Activated CD8-positive, alpha-beta memory T cell treated with anti-CD3 and anti-CD28 coated beads, Interleukin-2, amount 50 U/mL, for 24 hours (primary cell): ENCODE measurements around the gene KRTAP10-1.
"Not testable (repeated sequence)": the region's sequence is repeated elsewhere in the genome, so short reads cannot be mapped to it uniquely, and the experiment has no call there.

Source experiments
- DNase-seq: peaks from one replicate; pipeline ENCODE4 v3.0.0-alpha.2; 2020; ENCODE audit errors: extremely low read depth

Gene KRTAP10-1

DNA sequence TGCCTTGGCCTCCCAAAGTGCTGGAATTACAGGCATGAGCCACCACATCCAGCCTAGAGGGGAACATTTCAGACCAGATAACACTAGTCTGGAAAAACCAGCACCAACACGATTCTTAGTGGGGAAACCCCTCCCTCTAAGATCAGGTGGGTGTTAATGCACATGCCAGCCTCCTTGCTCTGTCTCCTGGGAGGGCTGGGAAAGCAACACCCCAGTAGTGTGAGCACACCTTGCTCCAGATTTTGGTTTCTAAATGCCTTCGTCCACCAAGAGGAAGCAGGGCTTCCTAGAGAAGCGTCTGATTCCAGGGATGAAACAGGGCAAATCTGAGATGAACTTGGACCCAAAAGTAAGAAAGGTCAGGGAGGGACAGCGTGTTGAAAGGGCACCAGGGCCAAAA is 31.3 kb upstream of the KRTAP10-1 start:
- DNase-seq: no peak

DNA sequence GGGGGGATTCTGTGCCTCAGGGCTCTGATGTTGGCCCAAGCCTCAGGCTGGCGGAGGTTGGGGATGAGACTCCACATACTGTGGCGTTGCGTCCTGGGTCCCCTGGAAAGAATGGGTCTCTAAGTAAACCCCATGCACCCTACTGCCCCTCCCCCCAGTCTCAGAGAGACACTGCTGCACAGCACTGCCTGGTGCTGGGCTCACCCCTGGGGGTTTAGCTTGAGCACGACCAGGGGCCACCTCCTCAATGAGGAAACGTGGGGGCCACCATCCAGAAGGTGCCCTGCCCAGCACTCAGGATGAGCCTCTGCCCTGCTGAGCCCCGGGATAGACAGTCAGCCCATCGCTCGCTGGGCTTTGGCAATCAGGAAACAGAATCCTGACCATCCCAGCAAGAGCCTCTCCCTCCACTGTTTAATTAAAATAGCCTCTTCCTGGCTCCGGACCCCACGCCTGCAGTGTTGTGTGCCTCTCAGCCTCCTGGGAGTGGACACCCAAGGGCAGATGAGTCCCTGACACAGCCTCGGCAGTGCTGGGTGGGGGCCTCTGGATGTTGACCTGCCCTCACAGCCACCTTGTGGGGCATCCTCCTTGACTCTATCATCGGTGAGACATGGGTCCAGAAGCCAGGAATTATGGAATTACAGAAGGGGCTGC is 30.0 kb upstream of the KRTAP10-1 start:
- no peak for DNase-seq

DNA sequence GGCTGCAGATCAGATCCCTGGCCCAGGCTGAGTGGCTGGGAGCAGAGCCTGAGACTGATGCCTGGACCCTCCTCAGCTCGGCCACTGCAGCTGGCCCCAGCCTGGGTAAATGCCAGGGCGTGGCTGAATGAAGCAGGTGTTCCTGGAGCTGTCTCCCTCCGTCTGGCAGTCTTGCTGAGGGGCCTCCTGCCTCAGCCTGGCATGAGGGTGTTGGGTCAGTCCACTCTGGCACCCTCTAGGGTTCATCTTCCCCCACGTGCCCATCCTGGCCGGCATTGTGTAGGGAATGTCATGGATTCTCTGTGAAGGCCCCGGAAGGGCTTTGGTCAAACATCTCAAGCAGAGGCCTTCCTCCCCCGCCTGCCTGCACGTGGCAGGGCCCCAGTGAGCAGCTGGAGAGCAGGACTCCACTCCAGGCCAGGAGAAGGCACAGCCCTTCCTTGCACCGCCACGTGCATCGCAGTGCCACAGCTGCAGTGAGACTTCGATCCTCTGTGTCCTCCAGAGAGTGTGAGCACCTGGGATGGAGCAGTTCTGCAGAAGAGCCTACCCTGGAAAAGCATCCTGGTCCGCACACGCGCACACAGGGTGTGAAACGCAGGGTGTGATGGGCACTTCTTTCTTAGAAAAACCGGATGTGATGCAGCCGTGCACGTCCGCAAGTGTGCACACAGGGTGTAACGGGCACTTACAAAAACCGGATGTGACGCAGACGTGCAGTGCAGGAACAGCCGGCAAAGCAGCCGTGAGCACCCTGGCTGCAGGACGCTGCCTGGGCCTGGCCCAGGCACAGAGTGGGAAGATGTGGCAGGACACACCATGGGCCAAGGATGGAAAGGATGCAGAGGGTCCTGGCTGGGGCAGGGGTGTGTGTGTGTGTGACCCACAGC is 28.9 kb upstream of the KRTAP10-1 start:
- DNase-seq: no peak

DNA sequence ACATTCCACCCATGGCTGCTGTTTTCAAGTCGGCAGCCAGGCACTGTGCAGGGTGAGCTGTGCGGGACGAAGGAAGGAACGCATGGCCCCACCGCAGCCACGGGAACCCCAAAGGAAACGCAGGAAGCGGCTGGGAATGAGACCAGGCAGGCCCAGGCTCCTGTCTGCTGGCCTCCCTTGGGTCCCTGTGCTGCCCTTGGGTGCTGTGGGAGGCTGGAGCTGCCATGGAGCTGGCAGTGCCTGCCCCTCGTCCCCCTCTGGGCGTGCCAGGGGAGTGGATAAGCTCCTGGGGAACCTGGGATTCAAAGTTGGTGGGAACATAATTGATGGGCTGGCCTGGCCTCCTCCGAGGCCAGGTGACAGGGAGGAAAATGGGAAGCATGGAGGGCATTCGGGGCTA is 28.3 kb upstream of the KRTAP10-1 start:
- DNase-seq: no peak

DNA sequence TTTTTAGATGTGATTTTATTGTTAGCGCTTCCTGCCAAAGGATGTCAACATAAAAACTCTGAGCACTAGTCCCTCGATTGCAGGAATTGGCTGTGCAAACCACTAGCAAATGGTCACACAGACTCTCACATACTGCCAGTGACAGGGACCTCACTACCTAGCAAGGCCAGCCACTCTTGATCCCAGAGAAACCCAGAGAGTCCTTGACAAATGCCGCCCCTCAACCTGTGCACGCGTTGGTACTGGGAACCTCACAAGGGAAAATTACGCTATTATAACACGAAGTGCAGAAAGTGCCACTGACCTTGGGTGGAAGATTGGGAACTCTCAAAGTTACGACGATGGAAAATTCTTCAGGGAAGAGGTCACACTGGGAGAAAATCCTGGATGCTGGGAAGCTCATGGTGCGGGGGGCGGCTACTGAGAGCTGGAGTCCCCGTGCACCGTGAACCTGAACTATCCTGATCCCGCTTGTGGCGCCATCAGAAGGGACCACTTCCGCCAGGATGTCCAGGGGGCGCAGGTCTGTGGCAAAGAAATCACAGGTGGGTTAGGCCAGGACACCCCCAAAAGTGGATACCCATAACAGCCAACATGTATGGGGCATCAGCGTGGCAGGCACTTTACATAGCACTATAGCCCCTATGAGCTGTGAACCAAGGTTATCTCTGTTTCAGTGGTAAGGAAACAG is 27.6 kb upstream of the KRTAP10-1 start:
- DNase-seq: no peak

DNA sequence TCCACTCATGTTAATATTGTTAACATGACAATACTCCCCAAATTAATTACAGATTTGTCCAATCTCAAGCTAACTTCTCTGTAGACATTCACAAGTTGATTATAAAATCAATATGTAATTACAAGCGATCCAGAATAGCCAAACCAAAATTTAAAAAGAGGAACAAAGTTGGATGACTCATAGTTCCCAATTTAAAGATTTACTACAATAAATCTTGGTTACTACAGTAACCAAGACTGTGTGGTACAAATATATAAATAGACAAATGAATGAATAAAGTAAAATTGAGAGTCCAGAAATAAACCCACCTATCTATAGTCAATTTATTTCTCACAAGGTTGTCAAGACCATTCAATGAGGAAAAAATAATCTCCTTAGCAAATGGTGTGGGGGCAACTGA is 26.4 kb upstream of the KRTAP10-1 start:
- DNase-seq: no peak

DNA sequence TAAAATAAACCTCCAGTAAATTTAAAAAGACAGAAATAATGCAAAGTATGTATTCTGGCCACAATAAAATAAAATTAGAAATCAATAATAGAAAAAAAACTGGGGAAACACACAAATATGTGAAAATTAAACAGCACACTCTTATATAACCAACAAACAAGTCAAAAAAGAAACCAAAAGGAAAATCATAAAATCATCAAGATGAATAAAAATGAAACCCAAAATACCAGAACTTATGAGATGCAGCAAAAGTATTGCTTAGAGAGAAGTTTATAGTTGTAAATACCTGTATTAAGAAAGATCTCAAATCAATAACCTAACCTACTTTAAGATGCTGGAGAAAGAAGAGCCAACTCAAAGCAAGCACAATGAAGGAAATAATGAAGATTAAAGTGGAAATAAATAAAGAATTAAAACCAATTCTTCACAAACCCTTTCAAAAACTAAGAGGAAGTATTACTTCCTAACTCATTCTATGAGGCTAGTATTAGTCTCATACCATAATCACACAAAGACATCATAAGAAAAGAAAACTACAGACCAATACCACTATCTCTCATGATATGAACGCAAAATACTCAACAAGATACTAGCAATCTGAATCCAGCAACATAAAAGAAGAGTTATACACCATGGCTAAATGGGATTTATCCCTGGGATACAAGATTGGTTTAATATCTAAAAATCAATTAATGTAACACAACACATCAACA is 25.0 kb upstream of the KRTAP10-1 start:
- no peak for DNase-seq

DNA sequence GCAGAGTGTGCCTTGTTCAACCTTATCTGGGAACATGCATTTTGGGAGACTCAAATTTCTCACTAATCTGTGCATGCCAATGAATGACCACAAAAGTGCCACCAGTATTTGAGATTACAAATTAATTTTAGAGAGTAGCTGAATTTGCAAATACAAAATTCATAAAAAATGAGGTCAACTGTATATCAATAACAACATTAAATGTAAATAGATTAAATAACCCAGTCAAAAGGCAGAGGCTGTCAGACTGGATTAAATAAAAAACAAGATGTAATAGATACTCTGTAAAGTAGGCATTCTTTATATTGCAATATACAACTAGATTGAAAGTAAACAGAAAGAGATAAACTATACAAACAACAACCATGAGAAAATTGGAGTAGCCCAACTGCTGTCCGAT is 24.1 kb upstream of the KRTAP10-1 start:
- DNase-seq: no peak

DNA sequence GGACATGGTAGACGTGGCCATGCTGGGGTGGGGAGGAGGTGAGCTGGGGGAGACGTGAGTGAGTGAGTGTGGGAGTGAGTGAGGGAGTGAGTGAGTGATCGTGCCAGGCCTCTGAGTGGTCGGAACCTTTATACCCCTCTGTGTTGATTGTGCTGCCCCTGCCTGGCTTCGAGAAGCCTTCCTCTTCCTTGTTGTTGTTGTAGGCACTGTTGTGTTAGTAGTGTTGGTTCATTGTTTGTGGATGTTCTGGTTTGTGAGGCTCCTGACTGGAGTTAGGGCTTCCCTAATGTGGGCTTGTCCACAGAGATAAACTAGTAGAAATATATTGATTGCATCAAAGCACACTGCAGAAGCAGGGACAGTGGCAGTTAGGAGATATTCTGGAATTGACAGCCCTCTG is 18.7 kb upstream of the KRTAP10-1 start, which contains the start of gene KRTAP10-3:
KRTAP10-3 (minus strand) TSS at position 101 of the 400 bp plus-strand sequence; CDS start at position 21, 80 bp downstream.
- DNase-seq: no peak

DNA sequence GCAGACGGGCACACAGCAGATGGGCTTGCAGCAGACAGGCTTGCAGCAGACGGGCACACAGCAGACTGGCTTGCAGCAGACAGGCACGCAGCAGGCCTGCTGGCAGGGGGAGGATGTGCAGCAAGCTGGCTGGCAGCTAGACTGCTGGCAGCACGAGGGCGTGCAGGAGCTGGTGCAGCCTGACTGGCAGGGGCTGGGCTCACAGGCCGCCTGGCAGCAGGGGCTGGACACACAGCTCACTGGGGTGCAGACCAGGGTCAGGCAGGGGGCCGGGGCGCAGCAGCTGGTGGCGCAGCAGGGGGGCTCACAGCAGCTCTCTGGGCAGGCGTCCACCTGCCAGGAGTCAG is 18.3 kb upstream of the KRTAP10-1 start:
- DNase-seq: not testable (repeated sequence)

DNA sequence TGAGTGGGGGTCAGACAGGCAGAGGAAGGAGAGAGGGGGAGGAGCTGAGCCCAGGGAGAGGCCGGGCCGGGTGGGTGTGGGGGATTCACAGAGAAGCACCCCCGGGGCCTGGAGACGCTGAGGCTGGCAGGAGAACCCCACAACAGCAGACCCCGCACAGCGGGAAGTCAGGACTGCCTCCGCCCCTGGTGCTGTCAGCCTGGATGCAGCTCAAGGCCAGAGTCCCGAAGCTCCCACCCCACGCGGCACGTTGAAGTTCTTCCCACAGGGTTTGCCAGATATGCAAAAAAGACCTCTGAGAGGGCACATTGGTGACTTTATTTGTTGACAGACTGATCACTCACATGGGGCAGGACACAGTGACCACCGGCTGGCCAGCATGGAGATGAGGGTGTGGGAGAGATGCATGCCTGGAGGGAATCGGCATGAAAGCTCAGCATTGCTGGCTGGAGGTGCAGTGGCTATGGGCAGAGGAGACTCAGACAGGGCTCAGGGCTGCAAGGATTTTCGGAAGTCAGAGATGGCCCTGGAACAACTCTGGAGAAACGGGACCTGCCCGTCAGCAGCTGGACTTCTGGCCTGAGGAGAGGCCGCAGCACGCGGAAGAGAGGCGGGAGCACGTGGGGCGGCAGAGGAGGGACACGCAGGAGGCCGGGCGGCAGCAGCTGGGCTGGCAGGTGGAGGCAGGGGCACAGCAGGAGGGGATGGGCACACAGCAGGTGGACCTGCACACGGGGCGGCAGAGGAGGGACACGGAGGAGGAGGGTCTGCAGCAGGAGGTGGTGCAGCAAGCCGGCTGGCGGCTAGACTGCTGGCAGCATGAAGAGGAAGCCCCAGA is 17.7 kb upstream of the KRTAP10-1 start:
- no peak for DNase-seq

DNA sequence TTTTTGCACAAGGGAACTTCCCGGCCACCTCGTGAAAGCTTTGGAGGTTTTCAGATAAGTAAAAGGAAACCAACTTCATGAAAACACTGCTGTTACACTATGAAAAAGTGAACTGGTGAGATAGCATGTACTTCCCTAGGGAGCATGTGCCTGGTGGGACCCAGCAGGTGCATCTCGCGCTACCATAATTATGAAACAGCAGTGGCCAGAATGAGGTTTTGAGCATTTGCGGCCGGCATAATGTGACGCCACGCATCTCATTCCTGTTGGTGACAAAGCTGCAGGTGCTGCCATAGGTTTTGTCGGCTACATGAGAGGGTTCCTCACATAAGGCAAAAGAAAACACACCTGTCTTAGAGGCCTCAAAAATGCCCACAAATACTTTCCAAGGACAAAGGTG is 16.9 kb upstream of the KRTAP10-1 start:
- no peak for DNase-seq

DNA sequence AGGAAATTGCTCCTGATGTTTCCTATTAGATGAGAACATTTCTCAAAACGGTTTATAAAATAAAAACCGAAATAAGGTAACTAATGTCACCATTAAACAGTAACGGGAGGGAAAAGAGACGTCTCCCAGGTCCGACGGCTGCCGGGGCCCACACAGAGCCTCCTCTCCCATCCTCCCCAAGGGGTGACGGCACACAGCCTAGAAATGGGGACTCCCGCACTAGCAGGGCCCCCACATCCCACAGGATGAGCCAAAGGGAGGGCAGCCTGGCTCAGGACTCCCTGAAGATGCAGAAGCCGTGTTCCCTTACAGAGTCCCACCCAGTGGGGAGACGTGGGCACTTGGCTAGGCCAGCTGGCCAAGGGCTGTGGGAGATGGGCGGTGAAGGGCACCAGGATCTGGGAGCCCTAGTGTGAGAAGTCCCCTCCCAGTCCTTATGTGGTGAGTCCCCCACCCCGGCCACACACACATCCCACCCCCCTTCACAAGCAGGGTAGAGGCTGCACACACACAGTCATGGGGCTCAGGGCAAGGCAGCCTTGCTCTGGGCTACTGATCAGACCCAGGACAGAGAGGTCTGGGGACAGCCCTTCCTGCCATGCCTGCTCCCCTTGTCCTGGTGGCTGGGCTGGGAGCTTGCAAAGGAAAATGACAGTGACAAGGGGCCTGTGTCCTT is 15.3 kb upstream of the KRTAP10-1 start:
- no peak for DNase-seq

DNA sequence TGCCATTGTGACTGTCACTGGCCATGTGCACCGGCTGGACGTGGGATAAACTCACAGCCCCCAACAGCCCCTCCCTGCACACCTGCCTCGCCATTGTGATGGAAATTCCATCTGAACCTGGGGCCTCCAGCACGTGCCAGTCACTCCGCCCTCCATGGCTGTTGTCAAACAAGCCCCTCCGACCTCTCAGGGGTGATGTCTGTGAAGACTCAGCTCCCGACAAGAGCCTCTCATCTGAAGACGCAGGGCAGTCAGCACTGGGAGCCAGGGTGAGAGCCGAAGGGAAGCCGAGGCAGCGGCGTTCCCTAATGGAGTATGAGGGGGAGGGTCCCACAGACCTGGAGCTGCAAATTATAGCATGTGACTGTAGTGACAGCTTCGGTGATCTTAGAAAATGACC is 12.7 kb upstream of the KRTAP10-1 start:
- DNase-seq: no peak

DNA sequence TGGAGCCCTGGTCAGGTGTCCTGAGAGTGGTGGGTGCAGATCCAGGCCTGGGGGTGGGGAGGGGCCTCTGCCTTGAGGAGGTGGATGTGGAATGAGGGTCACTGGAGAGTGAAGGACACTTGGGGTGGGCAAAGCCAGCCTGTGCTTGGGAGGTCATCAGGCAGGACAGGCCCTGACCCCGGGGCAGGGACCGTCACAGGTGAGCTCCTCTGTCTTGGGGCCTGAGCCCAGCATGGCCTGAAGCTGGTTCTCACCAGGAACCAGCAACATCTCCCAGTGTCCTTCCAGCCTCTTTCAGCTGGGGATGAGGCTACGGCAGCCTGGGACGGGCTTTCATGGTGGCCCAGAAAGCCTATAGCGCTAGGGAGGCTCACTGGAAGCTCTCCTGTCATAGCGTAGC is 12.1 kb upstream of the KRTAP10-1 start:
- no peak for DNase-seq

DNA sequence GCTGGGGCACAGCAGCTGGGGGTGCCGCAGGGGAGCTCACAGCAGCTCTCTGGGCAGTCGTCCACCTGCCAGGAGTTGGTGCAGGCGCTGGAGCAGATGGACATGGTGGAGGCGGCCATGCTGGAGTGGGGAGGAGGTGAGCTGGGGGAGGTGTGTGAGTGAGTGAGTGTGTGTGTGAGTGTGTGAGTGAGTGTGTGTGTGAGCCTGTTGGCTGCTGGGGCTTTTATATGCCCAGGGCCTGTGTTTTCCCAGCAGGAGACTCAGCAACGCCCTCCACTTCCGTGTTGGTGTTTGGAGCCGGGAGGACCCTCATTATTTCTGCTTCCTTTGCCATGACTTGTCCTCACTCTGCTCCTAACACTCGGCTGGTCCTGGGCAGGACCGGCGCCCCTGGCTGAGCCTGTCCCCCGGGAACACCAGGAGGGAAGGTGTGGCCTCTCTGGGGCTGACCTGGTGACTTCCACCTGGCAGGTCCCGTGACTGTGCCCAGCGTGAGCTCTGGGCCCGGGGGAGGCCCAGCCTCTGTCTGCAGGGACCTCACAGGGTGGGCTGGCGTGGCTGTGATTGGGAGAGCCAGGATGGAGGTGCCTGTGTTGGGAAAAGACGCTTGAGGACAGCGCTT is 11.5 kb upstream of the KRTAP10-1 start, which contains the start of gene KRTAP10-2:
KRTAP10-2 (minus strand) TSS at position 166 of the 622 bp plus-strand sequence; CDS start at position 119, 47 bp downstream.
- no peak for DNase-seq

DNA sequence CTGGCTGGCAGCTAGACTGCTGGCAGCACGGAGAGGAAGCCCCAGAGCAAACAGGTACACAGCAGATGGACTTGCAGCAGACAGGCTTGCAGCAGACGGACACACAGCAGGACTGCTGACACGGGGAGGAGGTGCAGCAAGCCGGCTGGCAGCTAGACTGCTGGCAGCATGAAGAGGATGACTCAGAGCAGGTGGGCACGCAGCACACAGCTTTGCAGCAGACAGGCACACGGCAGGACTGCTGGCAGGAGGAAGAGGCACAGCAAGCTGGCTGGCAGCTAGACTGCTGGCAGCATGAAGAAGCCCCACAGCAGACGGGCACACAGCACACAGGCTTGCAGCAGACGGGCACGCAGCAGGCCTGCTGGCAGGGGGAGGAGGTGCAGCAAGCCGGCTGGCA is 10.8 kb upstream of the KRTAP10-1 start:
- DNase-seq: no peak

DNA sequence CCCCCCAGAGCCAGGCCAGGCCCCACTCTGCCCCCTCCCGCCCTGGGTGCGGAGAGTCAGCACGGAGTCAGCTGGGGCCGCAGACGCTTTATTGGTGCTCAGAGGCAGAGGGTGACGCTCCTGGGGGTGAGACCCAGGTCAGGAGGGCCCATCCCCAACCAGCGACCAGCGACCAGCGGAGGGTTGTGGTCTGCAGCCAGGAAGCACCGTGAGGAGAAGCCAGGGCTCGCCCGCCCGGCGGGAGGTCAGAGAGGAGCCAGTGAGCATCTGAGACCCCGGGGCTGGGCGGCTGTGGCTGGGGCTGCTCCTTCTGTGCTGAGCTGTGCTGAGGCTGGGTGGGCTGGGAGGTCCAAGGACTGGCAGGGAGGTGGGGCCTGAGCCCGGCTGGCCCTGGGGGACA is 10.3 kb upstream of the KRTAP10-1 start:
- not testable (repeated sequence) for DNase-seq

DNA sequence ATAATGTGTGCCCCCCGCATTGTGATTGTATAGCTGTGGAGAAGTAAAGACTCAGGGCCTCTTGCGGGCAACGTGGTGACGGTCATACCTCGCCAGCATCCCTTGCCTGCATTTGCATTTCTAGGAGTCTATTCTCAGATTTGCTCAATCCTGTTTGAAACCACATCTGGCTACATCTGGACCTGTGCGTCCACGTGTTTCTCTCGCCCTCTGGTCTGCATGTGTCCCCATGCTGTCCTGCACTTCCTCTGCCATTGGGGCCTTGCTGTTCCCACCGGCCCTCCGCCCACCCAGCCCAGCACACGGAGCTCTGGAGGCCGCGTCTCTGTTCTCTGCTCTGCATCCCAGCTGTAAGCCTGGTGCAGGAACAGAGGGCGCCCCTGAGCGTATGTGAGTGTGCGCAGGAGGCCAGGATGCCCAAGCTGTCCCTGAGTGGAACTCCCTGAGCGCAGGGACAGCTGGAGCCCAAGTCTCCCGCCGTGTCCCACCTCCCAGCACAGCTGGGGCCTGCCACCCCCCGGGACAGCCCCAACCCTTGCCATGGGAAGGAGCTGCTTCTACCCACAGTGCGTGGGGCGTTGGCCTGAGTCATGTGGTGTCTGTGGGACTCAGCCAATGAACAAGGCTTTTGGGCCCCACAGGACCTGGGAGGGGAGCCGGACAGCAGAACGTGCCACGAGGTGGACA is 9.7 kb upstream of the KRTAP10-1 start:
- no peak for DNase-seq
